ENCODE results near the gene KIF9. TPM values are rescaled to one million over a fixed set of nuclear protein-coding genes. Genes with fewer than 3 reads are reported as not detected.
"Not testable (repeated sequence)": the region's sequence is repeated elsewhere in the genome, so short reads cannot be mapped to it uniquely, and the experiment has no call there.

KIF9 gene
- total RNA-seq, 4 donors from 2014 or later: 6.1 to 14.7 (median 12.0) TPM

- intact Hi-C loops (cut with DNase I; ENCODE audit: low total_unique reads): no loop called here
- TF ChIP-seq CTCF (IDR thresholded peaks at IDR 0.05) (no peak), POLR2A (IDR thresholded peaks at IDR 0.05) (no peak)
- 48 to 55% methylated on average over 1 of the region's 1 CpG for WGBS, 2 donors
Observed at GRCh38 chr3:47318916-47319315, 36.3 kb upstream of the KIF9 start.

GRCh38 chr3:47316151-47316550, 33.6 kb upstream of the KIF9 start:
- intact Hi-C loops (cut with DNase I; ENCODE audit: low total_unique reads); H3K4me3 ChIP-seq (ENCODE audit: low read depth, poor library complexity, severe bottlenecking): not testable (repeated sequence)
- WGBS, 2 donors: 73 to 77% methylated on average over 1 of the region's 1 CpG
- peak in 1 of 2 donors; percentile 21 for DNase-seq (ENCODE audit: low spot score in 2 of 2)

More at GRCh38 chr3:47318916-47319315, 36.3 kb upstream of the KIF9 start:
- peak in 1 of 2 donors; percentile 21 for DNase-seq (ENCODE audit: low spot score in 2 of 2)
- H3K4me3 ChIP-seq (ENCODE audit: low read depth, poor library complexity, severe bottlenecking): no peak overlapping the region

GRCh38 chr3:47315069-47315647, 32.6 kb upstream of the KIF9 start:
- no peak overlapping the region for H3K4me3 ChIP-seq (ENCODE audit: low read depth, poor library complexity, severe bottlenecking)
- TF ChIP-seq CTCF (IDR thresholded peaks at IDR 0.05) (no peak), POLR2A (IDR thresholded peaks at IDR 0.05) (no peak)
- DNase-seq (ENCODE audit: low spot score in 2 of 2): peak; percentile 33 to 42
- WGBS, 2 donors: 73 to 75% methylated on average over 5 of the region's 5 CpGs
- intact Hi-C loops (cut with DNase I; ENCODE audit: low total_unique reads): no loop called here

GRCh38 chr3:47314056-47314764, 31.6 kb upstream of the KIF9 start:
- H3K4me3 ChIP-seq (ENCODE audit: low read depth, poor library complexity, severe bottlenecking): no peak overlapping the region
- WGBS, 2 donors: 95 to 97% methylated on average over 8 of the region's 8 CpGs
- TF ChIP-seq POLR2A (IDR thresholded peaks at IDR 0.05) (no peak), CTCF (IDR thresholded peaks at IDR 0.05) (no peak)
- intact Hi-C loops (cut with DNase I; ENCODE audit: low total_unique reads): no loop called here
- peak in 1 of 2 donors; percentile 26 for DNase-seq (ENCODE audit: low spot score in 2 of 2)

- no peak overlapping the region for H3K4me3 ChIP-seq (ENCODE audit: low read depth, poor library complexity, severe bottlenecking)
- intact Hi-C loops (cut with DNase I; ENCODE audit: low total_unique reads): no loop called here
- no peak for DNase-seq (ENCODE audit: low spot score in 2 of 2)
- no peak for TF ChIP-seq CTCF (IDR thresholded peaks at IDR 0.05)
- TF ChIP-seq POLR2A (IDR thresholded peaks at IDR 0.05): no peak
- 100% methylated on average over 1 of the region's 1 CpG for WGBS, 2 donors
Observed at GRCh38 chr3:47313341-47314055, 30.9 kb upstream of the KIF9 start.

- WGBS, 2 donors: 95% methylated on average over 4 of the region's 4 CpGs
- H3K4me3 ChIP-seq (ENCODE audit: low read depth, poor library complexity, severe bottlenecking): no peak overlapping the region
- TF ChIP-seq CTCF (IDR thresholded peaks at IDR 0.05) (no peak), POLR2A (IDR thresholded peaks at IDR 0.05) (no peak)
- no peak for DNase-seq (ENCODE audit: low spot score in 2 of 2)
- intact Hi-C loops (cut with DNase I; ENCODE audit: low total_unique reads): no loop called here
Observed at GRCh38 chr3:47310391-47310790, 27.8 kb upstream of the KIF9 start.

- intact Hi-C loops (cut with DNase I; ENCODE audit: low total_unique reads); H3K4me3 ChIP-seq (ENCODE audit: low read depth, poor library complexity, severe bottlenecking): not testable (repeated sequence)
- peak in 1 of 2 donors; percentile 45 for DNase-seq (ENCODE audit: low spot score in 2 of 2)
- WGBS, 2 donors: 95 to 98% methylated on average over 22 to 28 of the region's 28 CpGs
Observed at GRCh38 chr3:47309231-47309630, 26.6 kb upstream of the KIF9 start.

Measured in lower leg skin (tissue), 4 donors.